ENCODE measurements around the gene C16orf95. TPM values are rescaled to one million over a fixed set of nuclear protein-coding genes. Genes with fewer than 3 reads are reported as not detected.

The C16orf95 gene
- total RNA-seq, 4 donors from 2014 or later, result 1.4 to 2.5 (median 1.9) TPM

- 90 to 92% methylated on average over 8 of the region's 8 CpGs for WGBS, 2 donors
- TF ChIP-seq POLR2A (IDR thresholded peaks at IDR 0.05) (no peak), CTCF (IDR thresholded peaks at IDR 0.05) (no peak)
- no peak overlapping the region for H3K4me3 ChIP-seq (ENCODE audit: low read depth, poor library complexity, severe bottlenecking)
- intact Hi-C loops (cut with DNase I; ENCODE audit: low total_unique reads), result no loop called here
- no peak for DNase-seq (ENCODE audit: low spot score in 2 of 2)
These were observed 39.3 kb upstream of the C16orf95 start for GRCh38 chr16:87356491-87356853.

- TF ChIP-seq CTCF (IDR thresholded peaks at IDR 0.05) (no peak), POLR2A (IDR thresholded peaks at IDR 0.05) (no peak)
- DNase-seq (ENCODE audit: low spot score in 2 of 2), result no peak
- no peak overlapping the region for H3K4me3 ChIP-seq (ENCODE audit: low read depth, poor library complexity, severe bottlenecking)
- WGBS, 2 donors, result 93 to 95% methylated on average over 16 to 17 of the region's 17 CpGs
- intact Hi-C loops (cut with DNase I; ENCODE audit: low total_unique reads), result no loop called here
These were observed 36.4 kb upstream of the C16orf95 start for GRCh38 chr16:87353613-87354012.

DNA sequence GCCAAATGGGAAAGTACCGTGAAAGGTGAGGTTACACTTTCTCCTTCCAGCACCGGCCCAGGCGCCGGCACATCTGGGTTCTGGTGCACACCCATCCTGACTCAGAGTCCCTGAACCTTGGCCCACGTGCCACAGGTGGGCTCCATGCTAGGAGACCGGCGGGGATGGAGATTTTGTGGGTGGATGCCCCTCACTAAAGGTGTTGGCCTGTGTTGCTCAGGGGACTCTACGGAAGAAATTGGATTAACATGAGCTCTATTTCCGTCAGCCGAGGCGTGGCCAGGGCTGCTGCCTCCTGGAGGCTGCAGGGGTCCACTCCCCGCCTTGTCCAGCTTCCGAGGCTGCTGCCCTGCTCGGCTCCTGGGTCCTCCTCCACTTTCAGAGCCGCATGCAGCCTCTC is 35.6 kb upstream of the C16orf95 start:
- no peak overlapping the region for H3K4me3 ChIP-seq (ENCODE audit: low read depth, poor library complexity, severe bottlenecking)
- no peak for DNase-seq (ENCODE audit: low spot score in 2 of 2)
- 81 to 90% methylated on average over 15 of the region's 15 CpGs for WGBS, 2 donors
- no peak for TF ChIP-seq POLR2A (IDR thresholded peaks at IDR 0.05)
- no peak for TF ChIP-seq CTCF (IDR thresholded peaks at IDR 0.05)
- intact Hi-C loops (cut with DNase I; ENCODE audit: low total_unique reads), result no loop called here

GRCh38 chr16:87351320-87351698 is 34.1 kb upstream of the C16orf95 start:
- DNase-seq (ENCODE audit: low spot score in 2 of 2), result no peak
- TF ChIP-seq POLR2A (IDR thresholded peaks at IDR 0.05) (no peak), CTCF (IDR thresholded peaks at IDR 0.05) (no peak)
- intact Hi-C loops (cut with DNase I; ENCODE audit: low total_unique reads), result no loop called here
- 69 to 80% methylated on average over 8 to 9 of the region's 9 CpGs for whole genome bisulfite sequencing, 2 donors
- H3K4me3 ChIP-seq (ENCODE audit: low read depth, poor library complexity, severe bottlenecking), result no peak overlapping the region

GRCh38 chr16:87350681-87351319 is 33.6 kb upstream of the C16orf95 start:
- H3K4me3 ChIP-seq (ENCODE audit: low read depth, poor library complexity, severe bottlenecking), result no peak overlapping the region
- WGBS, 2 donors, result 63 to 71% methylated on average over 23 of the region's 23 CpGs
- TF ChIP-seq POLR2A (IDR thresholded peaks at IDR 0.05), result no peak
- TF ChIP-seq CTCF (IDR thresholded peaks at IDR 0.05), result no peak
- no peak for DNase-seq (ENCODE audit: low spot score in 2 of 2)
- intact Hi-C loops (cut with DNase I; ENCODE audit: low total_unique reads), result no loop called here

DNA sequence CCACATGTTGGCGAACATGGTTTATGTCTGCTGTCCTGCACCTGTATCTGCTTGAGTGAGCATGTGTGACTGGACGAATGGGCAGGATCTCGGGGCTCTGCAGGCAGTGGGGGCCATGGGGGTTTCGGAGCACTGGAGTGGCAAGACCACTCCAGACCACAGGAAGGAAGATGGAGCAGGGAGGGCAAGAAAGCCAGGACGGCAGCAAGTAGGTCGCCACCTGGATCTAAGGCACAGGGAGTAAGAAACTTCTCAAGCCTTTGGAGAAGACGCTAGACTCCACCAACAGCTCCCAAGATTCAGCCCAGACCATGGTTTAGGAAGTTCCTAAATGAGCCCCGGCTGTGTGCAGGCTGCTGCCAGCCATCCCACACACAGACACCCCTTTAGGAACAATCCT is 32.8 kb upstream of the C16orf95 start:
- TF ChIP-seq POLR2A (IDR thresholded peaks at IDR 0.05), result no peak
- TF ChIP-seq CTCF (IDR thresholded peaks at IDR 0.05), result no peak
- WGBS, 2 donors, result 83 to 89% methylated on average over 8 of the region's 8 CpGs
- no peak for DNase-seq (ENCODE audit: low spot score in 2 of 2)
- intact Hi-C loops (cut with DNase I; ENCODE audit: low total_unique reads), result no loop called here
- H3K4me3 ChIP-seq (ENCODE audit: low read depth, poor library complexity, severe bottlenecking), result no peak overlapping the region

Measured in lower leg skin (tissue), 4 donors.